ENCODE measurements around the gene ADGRA3. TPM values are rescaled to one million over a fixed set of nuclear protein-coding genes. Genes with fewer than 3 reads are reported as not detected.

Gene ADGRA3
- total RNA-seq, 1 donor from 2014 or later, result 15.8 TPM

DNA sequence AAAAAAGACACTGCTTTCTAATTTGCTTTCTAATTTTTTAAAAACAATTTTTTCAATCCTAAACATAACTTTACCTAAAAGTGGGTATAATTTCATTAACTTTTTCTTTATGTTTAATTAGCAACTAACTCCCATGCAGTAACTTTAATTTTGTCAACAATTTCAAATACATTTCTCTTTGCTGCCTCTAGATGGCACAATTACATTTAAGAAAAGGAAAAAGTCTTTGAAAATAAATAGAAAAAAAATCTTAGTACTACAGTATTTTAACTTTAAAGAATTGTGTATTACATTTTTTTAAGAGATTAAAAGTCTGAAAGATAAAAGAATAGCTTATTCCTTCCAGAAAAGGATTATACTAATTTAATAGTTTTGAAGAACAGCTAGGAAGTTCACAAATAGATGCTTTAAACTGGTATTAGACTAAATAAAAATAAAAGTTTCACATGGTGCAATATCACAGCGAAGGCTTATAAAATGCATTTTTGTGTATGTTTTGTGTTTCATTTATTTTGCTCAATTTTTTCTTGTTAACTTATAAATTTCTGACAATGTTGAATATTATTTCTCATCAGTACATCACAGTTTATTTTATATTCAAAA lies 105.1 kb downstream of the ADGRA3 start:
- DNase-seq (no peak), ATAC-seq (no peak)
- H3K4me3 ChIP-seq, result no peak overlapping the region
- no peaks in the 10 kb centered on the region for H3K27me3 ChIP-seq (ENCODE audit: low read depth)
- H3K36me3 ChIP-seq, result no peaks in the 10 kb centered on the region
- intact Hi-C loops (cut with DNase I), result loop anchor here (5.0 kb wide), 1 partner anchor 277 kb away; no protein-coding TSS in a partner anchor
- TF ChIP-seq, protein P1, sequence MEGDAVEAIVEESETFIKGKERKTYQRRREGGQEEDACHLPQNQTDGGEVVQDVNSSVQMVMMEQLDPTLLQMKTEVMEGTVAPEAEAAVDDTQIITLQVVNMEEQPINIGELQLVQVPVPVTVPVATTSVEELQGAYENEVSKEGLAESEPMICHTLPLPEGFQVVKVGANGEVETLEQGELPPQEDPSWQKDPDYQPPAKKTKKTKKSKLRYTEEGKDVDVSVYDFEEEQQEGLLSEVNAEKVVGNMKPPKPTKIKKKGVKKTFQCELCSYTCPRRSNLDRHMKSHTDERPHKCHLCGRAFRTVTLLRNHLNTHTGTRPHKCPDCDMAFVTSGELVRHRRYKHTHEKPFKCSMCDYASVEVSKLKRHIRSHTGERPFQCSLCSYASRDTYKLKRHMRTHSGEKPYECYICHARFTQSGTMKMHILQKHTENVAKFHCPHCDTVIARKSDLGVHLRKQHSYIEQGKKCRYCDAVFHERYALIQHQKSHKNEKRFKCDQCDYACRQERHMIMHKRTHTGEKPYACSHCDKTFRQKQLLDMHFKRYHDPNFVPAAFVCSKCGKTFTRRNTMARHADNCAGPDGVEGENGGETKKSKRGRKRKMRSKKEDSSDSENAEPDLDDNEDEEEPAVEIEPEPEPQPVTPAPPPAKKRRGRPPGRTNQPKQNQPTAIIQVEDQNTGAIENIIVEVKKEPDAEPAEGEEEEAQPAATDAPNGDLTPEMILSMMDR (IDR thresholded peaks at IDR 0.05), result peak; percentile 61
- no peaks in the 10 kb centered on the region for H3K9me3 ChIP-seq
- no peak overlapping the region for H3K27ac ChIP-seq
- H3K4me1 ChIP-seq, result no peaks in the 10 kb centered on the region

DNA sequence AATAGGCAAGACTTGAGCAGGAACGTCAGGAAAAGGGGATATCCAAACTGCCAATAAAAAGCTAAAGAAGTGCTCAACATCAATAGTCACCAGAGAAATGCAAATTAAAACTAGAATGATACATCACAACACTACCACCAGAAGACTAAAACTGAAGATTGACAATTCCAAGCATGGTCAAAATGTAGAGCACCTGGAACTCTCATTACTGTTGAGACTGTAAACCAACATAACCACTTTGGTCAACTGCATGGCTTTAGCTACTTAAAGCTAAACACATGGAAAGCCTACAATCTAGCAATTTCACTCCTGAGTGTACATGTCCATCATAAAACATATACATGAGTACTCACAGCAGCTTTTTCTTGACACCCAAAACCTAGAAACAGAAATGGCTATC lies 107.4 kb downstream of the ADGRA3 start:
- Histone ChIP-seq H3K4me1 (no peaks in the 10 kb centered on the region), H3K27ac (no peak overlapping the region), H3K4me3 (no peak overlapping the region), H3K9me3 (no peaks in the 10 kb centered on the region), H3K27me3 (ENCODE audit: low read depth) (no peaks in the 10 kb centered on the region), H3K36me3 (no peaks in the 10 kb centered on the region)
- intact Hi-C loops (cut with DNase I), result no loop called here
- DNase-seq (no peak), ATAC-seq (no peak)
- TF ChIP-seq, protein P1 (IDR thresholded peaks at IDR 0.05), result no peak

DNA sequence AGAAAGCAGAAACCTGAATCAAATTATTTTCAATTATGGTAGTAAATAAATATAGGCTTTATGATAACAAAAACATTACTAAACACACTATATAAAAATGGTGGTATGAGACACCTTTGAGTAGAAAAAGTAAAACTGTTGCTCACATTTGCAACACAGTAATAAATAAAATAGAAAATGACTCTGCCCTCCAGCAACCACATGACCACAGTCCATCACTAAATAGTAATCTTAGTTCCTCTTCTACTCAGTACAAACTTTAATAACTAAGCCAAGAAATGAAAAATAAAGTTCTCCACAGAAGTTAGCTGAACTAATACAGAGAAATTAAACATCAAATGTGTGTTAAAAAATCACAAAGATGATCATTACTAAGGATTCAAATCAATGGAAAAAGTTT lies 108.5 kb downstream of the ADGRA3 start:
- DNase-seq (no peak), ATAC-seq (no peak)
- no peaks in the 10 kb centered on the region for H3K27me3 ChIP-seq (ENCODE audit: low read depth)
- H3K27ac ChIP-seq, result no peak overlapping the region
- TF ChIP-seq, protein P1 (IDR thresholded peaks at IDR 0.05), result no peak
- H3K9me3 ChIP-seq, result no peaks in the 10 kb centered on the region
- intact Hi-C loops (cut with DNase I), result no loop called here
- no peaks in the 10 kb centered on the region for H3K36me3 ChIP-seq
- no peak overlapping the region for H3K4me3 ChIP-seq
- H3K4me1 ChIP-seq, result no peaks in the 10 kb centered on the region

DNA sequence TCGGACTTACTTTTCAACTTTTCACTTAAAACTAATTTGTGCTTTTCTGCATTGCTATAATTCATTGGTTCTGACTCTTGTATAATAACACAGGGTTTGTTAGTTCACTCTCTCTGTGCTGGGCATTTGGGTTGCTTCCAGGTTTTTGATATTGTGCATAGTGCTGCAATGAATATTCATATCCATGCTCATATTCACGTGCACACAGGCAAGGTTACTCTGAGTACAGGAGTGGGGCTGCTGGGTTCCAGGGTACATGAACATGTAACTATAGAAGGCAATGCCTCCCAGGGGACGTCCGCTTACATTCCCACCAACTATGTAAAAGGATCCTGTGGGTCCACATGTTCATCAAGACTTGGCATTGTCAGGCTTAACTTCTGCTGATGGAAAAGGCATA lies 117.2 kb downstream of the ADGRA3 start:
- TF ChIP-seq, protein P1 (IDR thresholded peaks at IDR 0.05), result no peak
- ATAC-seq (no peak), DNase-seq (no peak)
- intact Hi-C loops (cut with DNase I), result no loop called here
- H3K4me3 ChIP-seq, result no peak overlapping the region
- no peaks in the 10 kb centered on the region for H3K27me3 ChIP-seq (ENCODE audit: low read depth)
- H3K4me1 ChIP-seq, result no peaks in the 10 kb centered on the region
- H3K27ac ChIP-seq, result no peak overlapping the region
- no peaks in the 10 kb centered on the region for H3K36me3 ChIP-seq
- no peaks in the 10 kb centered on the region for H3K9me3 ChIP-seq

DNA sequence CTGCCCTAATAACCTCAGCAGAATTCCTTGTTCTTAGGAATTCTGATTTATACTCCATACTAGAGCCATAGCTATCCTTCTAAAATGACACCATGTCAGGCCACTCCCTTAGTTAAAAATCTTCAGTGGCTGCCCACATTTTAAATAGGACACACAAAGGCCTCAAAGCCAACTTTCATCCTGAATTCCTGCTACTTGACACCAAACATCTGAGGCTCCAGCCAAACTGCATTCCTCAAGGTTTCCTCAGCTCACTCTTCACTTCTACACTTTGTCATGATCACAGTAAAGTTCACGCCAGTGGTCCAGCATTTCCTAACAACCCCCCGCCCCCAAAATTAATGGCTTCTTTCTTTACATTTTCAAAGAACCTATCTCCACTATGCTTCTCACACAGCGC lies 124.3 kb downstream of the ADGRA3 start:
- no peaks in the 10 kb centered on the region for H3K27me3 ChIP-seq (ENCODE audit: low read depth)
- ATAC-seq, result no peak
- H3K4me3 ChIP-seq, result no peak overlapping the region
- no peaks in the 10 kb centered on the region for H3K9me3 ChIP-seq
- intact Hi-C loops (cut with DNase I), result no loop called here
- no peak overlapping the region for H3K27ac ChIP-seq
- peaks cover 11% of the 10 kb centered on the region for H3K36me3 ChIP-seq
- TF ChIP-seq, protein P1 (IDR thresholded peaks at IDR 0.05), result no peak
- DNase-seq, result no peak
- H3K4me1 ChIP-seq, result no peaks in the 10 kb centered on the region

All from lower lobe of right lung (tissue), 2 donors.